Activated CD4-positive, alpha-beta T cell treated with anti-CD3 and anti-CD28 coated beads for 1 hour (primary cell): ENCODE measurements around the gene DGAT2L6.

Source experiments
- DNase-seq: peaks from one replicate; pipeline ENCODE4 v3.0.0-alpha.2; 2020

DGAT2L6 gene

GRCh38 chrX:70176938-70177533 is at the start of gene DGAT2L6:
TSS of gene DGAT2L6 (plus strand) at chrX:70177483. CDS start at chrX:70177583, 100 bp downstream.
- DNase-seq: no peak

GRCh38 chrX:70128071-70128470 is 49.2 kb upstream of the DGAT2L6 start:
- DNase-seq: no peak

DNA sequence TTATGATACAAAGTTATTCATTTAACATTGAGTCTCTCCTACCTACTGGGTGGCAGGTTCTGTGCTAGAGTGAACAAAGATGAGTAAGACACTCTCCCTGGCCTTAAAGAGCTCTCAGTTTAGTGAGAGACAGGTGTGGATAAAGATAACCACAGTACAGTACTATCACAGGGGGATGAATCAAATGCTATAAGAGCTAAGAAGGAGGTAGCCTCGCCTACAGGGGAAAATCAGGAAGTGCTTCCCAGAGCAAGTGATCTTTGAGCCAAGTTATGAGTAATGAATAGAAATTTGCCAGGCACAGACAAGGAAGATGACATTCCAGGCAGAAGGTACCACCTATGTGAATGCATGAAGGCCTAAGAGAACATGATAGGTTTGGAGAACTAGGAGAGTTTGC is 47.5 kb upstream of the DGAT2L6 start:
- no peak for DNase-seq

GRCh38 chrX:70132224-70132623 is 45.1 kb upstream of the DGAT2L6 start:
- no peak for DNase-seq

- no peak for DNase-seq
Observed at GRCh38 chrX:70132877-70133302, 44.4 kb upstream of the DGAT2L6 start.

DNA sequence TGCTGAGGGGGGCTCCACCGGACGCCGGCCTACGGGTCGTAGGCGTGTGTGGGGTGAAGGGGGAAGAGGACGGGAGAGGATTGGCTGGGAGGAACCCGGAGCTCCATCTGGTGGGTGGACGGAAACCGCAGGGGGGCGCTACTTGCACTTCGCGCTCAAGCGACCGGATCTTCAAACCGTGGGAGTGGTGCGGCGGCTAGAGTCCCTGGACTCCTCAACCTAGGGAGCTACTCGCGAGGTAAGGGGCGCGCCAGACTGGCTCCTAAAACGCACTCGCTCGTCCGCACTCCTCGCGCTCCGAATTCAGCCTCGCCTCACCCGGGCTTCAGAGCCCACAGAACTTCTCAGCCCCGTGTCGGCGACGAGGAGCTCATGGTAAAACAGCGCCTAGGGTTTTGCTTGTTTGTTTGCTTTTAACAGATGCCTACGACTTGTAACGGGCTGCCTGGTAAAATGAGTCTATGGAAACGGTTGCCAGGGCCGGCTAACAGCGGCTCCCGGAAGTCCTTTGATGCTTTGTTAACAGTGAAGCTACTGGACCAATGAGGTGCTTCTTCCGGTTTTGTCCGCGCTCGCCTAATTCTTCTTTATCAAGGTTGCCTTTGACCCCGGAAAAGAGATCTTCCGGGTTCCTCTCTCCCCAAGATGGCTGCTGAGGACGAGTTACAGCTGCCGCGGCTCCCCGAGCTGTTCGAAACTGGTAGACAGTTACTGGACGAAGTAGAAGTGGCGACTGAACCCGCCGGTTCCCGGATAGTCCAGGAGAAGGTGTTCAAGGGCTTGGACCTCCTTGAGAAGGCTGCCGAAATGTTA is 43.8 kb upstream of the DGAT2L6 start, which contains the start of gene IGBP1:
Gene IGBP1 (plus strand): TSS at position 145 of the 813 bp plus-strand sequence. CDS start 501 bp downstream, at position 646.
- peak; percentile 63 for DNase-seq

DNA sequence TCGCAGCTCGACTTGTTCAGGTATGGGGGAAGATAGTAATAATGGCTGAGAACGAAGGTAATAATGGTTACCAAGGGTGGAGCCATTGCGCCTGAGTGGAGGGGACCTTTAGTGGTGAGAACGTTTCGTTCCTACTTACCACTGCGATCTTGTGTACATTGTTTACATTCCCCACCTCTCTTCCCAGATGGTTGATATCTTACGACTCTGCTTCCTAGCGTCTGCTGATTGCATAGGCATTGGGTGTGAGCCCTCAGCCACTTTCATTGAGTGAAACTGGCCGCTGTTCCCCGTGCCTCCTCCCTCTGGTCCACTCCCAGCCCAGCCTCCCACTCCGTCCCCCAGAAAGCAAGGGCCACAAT is 43.2 kb upstream of the DGAT2L6 start:
- no peak for DNase-seq

DNA sequence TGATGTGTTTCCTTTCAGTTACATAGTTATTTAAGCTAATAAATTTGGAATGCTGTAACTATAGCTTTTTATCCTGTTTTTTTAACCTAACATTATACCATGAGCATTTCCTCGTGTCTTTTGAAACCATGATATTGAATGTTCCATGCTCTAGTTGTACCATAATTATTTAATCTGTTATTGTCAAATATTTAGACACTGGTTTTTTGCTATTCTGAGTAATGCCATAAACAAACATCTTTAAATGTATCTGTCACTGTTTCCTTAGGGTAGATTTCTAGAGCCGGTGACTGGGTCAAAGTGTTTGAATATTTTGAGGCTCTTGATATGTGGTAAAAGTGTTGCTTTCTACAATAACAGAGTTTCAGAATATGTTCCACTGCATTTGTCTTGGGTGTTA is 38.7 kb upstream of the DGAT2L6 start:
- no peak for DNase-seq

DNA sequence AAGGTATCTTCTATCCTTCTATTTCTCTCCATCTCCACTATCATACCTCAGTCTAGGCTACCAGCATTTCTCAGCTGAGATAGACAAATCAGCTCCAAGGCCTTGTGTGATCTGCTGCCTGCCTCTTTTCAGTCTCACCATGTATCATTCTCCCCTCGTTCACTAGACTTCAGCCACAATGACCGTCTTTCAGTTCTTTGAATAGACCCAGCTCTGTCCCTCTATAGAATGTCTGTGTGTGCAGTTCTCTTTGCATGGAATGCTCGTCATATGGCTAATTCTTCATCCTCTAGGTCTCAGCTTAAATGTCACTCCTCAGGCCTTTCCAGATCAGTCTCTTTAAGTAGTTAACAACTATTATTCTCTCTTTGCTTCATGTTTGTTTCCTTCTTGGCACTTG is 37.5 kb upstream of the DGAT2L6 start:
- no peak for DNase-seq

DNA sequence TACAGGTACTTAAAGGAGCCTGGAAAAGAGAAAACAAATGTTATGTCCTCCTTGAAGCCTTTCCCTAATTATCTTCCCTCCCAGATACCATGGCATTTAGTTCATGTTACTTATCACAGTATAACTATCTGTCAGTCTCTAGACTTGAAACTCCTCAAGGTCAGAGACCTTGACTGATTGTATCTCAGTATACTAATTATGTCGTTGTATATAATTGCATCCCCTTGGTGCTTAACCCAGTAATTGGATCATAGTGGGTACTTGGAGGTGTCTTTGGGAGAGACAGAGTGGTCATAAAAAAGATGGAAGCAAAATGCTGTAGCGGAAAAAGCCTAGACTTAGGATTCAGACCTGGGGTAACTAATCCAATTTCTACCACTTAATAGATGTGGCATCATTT is 35.9 kb upstream of the DGAT2L6 start:
- no peak for DNase-seq

DNA sequence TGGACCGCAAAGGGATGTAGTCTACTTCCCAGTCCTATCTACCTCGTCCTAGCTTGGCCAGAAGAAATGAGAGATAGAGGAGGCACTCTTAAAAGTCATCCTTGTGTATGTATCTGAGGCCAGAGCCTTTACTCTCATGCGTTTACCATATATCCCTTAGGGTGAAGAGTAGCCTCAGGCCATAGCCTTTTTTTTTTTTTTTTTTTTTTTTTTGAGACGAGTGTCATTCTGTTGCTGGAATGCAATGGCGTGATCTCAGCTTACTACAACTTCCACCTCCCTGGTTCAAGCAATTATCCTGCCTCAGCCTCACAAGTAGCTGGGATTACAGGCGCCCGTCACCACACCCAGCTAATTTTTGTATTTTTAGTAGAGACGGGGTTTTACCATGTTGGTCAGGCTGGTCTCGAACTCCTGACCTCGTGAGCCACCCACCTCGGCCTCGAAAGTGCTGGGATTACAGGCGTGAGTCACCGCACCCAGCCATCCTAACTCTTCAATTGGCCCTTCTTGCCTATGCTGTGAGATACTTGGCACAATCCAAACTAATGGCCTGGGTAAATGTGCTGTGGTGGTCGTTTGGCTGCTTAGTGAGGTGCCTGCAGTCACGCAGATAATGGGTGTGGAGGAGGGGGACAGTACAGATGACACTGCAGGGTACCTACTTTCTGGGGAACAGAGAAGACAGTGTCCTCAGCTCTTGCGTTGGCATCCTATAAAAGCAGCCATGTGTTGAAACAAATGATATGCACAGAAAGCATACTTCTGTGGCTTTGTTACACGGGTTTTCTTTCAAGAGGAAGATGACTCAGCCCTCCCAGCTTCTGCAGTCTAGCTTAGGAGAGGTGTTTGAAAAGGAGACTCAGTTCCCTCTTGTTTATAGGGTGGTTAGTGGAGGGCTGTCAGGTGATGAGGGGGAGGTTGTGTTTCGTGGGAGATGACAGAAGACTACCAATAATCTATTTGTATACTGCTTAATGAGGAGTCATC is 10.4 kb upstream of the DGAT2L6 start:
- DNase-seq: no peak

GRCh38 chrX:70168238-70169188 is 8.8 kb upstream of the DGAT2L6 start:
- no peak for DNase-seq

DNA sequence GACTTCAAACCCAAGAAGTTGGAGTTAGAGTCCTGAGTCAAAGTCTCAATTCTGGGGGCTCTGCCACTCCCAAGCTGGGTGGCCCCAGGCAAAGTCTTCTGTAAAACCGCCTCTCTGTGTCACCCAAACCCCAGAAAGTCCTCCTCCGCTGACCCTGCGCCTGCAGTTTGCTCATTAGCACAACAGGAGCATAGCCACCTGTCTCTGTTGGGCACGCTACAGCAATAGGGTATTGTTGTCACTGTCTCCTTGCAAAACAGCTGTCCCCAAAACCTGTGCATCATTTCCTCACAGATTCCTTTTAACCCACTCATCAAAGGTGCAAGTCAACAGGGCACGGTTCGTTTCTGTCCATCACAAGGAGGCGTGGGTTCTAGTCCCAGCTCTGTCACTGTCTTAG is 8.0 kb upstream of the DGAT2L6 start:
- DNase-seq: no peak

- DNase-seq: no peak
Observed at GRCh38 chrX:70171624-70172023, 5.7 kb upstream of the DGAT2L6 start.

DNA sequence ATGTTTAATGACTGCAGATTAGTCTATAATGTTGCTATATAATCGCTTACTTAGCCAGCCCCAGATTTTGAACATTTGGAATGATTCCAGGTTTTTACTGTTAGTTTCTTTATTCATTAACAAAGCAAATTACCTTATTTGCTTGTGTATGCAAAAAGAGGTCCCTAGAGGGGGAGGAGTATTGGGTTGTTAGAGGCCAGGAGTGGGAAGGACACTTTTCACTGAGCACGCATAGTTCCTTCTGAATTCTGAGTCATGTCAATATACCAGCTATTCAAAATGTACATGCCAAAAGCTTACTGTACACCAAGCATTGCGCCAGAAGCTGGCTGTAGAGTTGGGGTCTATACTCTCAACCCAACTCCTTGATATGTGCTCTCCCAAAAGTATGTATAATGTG is 5.1 kb upstream of the DGAT2L6 start:
- DNase-seq: no peak

DNA sequence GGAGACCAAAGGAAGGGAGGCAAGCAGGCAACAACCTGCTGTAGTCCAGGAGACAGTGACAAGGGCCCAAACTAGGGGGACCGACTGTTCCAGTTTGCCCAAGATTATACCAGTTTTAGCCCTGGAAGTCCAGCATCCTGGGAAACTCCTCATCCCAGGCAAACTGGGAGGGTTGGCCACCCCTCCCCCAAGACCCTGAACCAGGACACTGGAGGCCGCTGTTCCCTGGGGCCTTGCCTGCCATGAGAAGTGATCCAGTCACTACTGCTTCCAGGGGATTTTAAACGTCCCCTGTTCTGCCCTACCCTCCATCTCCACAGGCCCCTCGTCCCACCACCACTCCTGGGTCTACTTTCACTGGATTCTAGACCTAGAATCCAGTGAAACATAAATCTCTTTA is 4.3 kb upstream of the DGAT2L6 start:
- no peak for DNase-seq

GRCh38 chrX:70174754-70175153 is 2.5 kb upstream of the DGAT2L6 start:
- no peak for DNase-seq

GRCh38 chrX:70175338-70175737 is 1.9 kb upstream of the DGAT2L6 start:
- DNase-seq: no peak

DNA sequence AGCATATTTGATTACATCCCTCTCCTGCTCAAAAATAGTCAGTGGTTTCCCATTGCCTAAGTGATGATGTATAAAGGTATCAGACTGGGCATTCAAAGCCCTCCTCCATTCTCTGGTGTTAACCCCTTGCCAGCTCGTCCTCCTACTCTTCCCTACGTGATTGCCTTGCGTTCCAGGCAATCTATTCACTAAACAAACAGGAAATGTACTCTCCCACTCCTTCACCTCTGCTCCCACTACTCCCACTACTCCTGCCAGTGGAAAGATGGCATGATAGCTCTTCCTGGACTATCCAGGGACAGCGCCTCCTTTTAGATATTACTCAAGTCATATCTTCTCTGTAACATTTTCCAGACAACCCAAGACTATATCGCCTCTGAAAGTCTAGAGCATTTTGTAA is 5.8 kb downstream of the DGAT2L6 start:
- DNase-seq: no peak

GRCh38 chrX:70190225-70190624 is 12.9 kb downstream of the DGAT2L6 start:
- DNase-seq: no peak

GRCh38 chrX:70196961-70197720 is 19.9 kb downstream of the DGAT2L6 start:
- DNase-seq: peak; percentile 32
